CD8-positive, alpha-beta memory T cell (primary cell): ENCODE measurements around the gene ST6GALNAC3. TPM values are rescaled to one million over a fixed set of nuclear protein-coding genes. Genes with fewer than 3 reads are reported as not detected.

Source experiments
- CTCF ChIA-PET: fragments of 350-600 bp; sonication (Branson Sonifier 250); formaldehyde crosslinking; loops from one replicate; lab custom pipeline; 2021; ENCODE audit warnings: antibody characterized with exemption; lab: Charles Lee
- POLR2A ChIA-PET: fragments of 350-600 bp; sonication (Branson Sonifier 250); formaldehyde crosslinking; loops from one replicate; lab custom pipeline; 2021; ENCODE audit warnings: antibody characterized with exemption; lab: Charles Lee
- DNase-seq, 5 donors: peaks; one replicate each; pipeline versions ENCODE4 v3.0.0 to v3.0.0-alpha.2; 2020 to 2022; ENCODE audit warnings: mixed read lengths in 1 of 5
- H3K27ac ChIP-seq: one replicate; pipeline ENCODE4 v1.7.0; 2013; ENCODE audit warnings: low read depth, mild to moderate bottlenecking, low read length, moderate library complexity
- H3K27me3 ChIP-seq: 2 replicates; pipeline ENCODE4 v1.7.0; 2013; ENCODE audit warnings: low read length, mild to moderate bottlenecking; ENCODE audit not compliant: insufficient read depth, poor library complexity, severe bottlenecking
- H3K36me3 ChIP-seq: 2 replicates; pipeline ENCODE4 v1.7.0; 2013; ENCODE audit warnings: mild to moderate bottlenecking, low read length, moderate library complexity; ENCODE audit not compliant: insufficient read depth
- H3K4me1 ChIP-seq: 2 replicates; pipeline ENCODE4 v1.7.0; 2013; ENCODE audit warnings: mild to moderate bottlenecking, low read length, moderate library complexity; ENCODE audit not compliant: insufficient read depth
- H3K4me3 ChIP-seq: 2 replicates; pipeline ENCODE4 v1.7.0; 2013; ENCODE audit warnings: mild to moderate bottlenecking, low read length
- H3K9me3 ChIP-seq: 2 replicates; pipeline ENCODE4 v1.7.0; 2013; ENCODE audit warnings: mild to moderate bottlenecking, low read length
- H3K27ac Mint-ChIP-seq, 8 donors: one replicate each; pipeline ENCODE4 v1.8.0; 2020 to 2021; ENCODE audit warnings: mixed read lengths in 8 of 8, mild to moderate bottlenecking in 6 of 8, inconsistent platforms in 3 of 8, moderate library complexity in 3 of 8
- H3K27me3 Mint-ChIP-seq, 2 donors: one replicate each; pipeline ENCODE4 v1.8.0; 2020 to 2021; ENCODE audit warnings: mixed read lengths in 2 of 2, mild to moderate bottlenecking in 1 of 2, moderate library complexity in 1 of 2
- H3K36me3 Mint-ChIP-seq, 3 donors: one replicate each; pipeline ENCODE4 v1.8.0; 2020 to 2021; ENCODE audit warnings: mixed read lengths in 3 of 3, inconsistent platforms in 1 of 3, mild to moderate bottlenecking in 1 of 3
- H3K4me1 Mint-ChIP-seq, 3 donors: one replicate each; pipeline ENCODE4 v1.8.0; 2020 to 2021; ENCODE audit warnings: mixed read lengths in 3 of 3, inconsistent platforms in 1 of 3, mild to moderate bottlenecking in 1 of 3
- H3K4me3 Mint-ChIP-seq, 7 donors: one replicate each; pipeline ENCODE4 v1.8.0; 2020 to 2021; ENCODE audit warnings: mixed read lengths in 7 of 7, mild to moderate bottlenecking in 6 of 7, moderate library complexity in 4 of 7, inconsistent platforms in 2 of 7
- H3K9me3 Mint-ChIP-seq, 5 donors: one replicate each; pipeline ENCODE4 v1.8.0; 2020 to 2022; ENCODE audit warnings: mixed read lengths in 5 of 5, mild to moderate bottlenecking in 3 of 5, moderate library complexity in 2 of 5, inconsistent platforms in 1 of 5
- polyA plus RNA-seq: library from polyadenylated mRNA; unstranded; fragments of 300-500 nt; fragmentation: Illumina TruSeq; gene quantifications from one replicate; pipeline ENCODE4 v1.2.3, GENCODE V29; 2021
- total RNA-seq, 2 experiments: library from RNA; stranded (reverse); gene quantifications; one replicate each; pipeline ENCODE4 v1.2.3, GENCODE V29; 2021

The ST6GALNAC3 gene
- total and polyA plus RNA-seq, 3 experiments from 2014 or later, result 0.33 to 1.8 TPM; not detected in 1

- H3K4me1 Mint-ChIP-seq, result no peaks in the 10 kb centered on the region
Measured at GRCh38 chr1:76187436-76187835, 112.9 kb downstream of the ST6GALNAC3 start.

GRCh38 chr1:76189310-76189709 is 114.8 kb downstream of the ST6GALNAC3 start:
- no peak for DNase-seq
- H3K36me3 Mint-ChIP-seq, result no peaks in the 10 kb centered on the region

More at GRCh38 chr1:76187436-76187835, 112.9 kb downstream of the ST6GALNAC3 start:
- Mint-ChIP-seq H3K4me3 (no peak overlapping the region), H3K9me3 (no peaks in the 10 kb centered on the region), H3K27ac (no peak overlapping the region), H3K27me3 (peaks cover 0 to 13% of the 10 kb centered on the region in 2 donors), H3K36me3 (no peaks in the 10 kb centered on the region)
- DNase-seq, result no peak
- Histone ChIP-seq H3K4me3 (no peak overlapping the region), H3K27me3 (no peaks in the 10 kb centered on the region), H3K4me1 (no peaks in the 10 kb centered on the region), H3K9me3 (no peaks in the 10 kb centered on the region), H3K27ac (no peak overlapping the region), H3K36me3 (no peaks in the 10 kb centered on the region)
- ChIA-PET POLR2A (no interaction called here), CTCF (no interaction called here)

GRCh38 chr1:76190749-76191424 is 116.3 kb downstream of the ST6GALNAC3 start:
- ChIA-PET CTCF (no interaction called here), POLR2A (no interaction called here)
- Mint-ChIP-seq H3K4me3 (no peak overlapping the region), H3K27ac (no peak overlapping the region), H3K36me3 (no peaks in the 10 kb centered on the region), H3K4me1 (no peaks in the 10 kb centered on the region), H3K9me3 (peaks cover 0 to 1% (median 0%) of the 10 kb centered on the region in 5 donors), H3K27me3 (peaks cover 0 to 8% of the 10 kb centered on the region in 2 donors)
- Histone ChIP-seq H3K4me3 (no peak overlapping the region), H3K36me3 (no peaks in the 10 kb centered on the region), H3K27me3 (no peaks in the 10 kb centered on the region), H3K4me1 (no peaks in the 10 kb centered on the region), H3K9me3 (no peaks in the 10 kb centered on the region), H3K27ac (no peak overlapping the region)
- DNase-seq, result no peak

More at GRCh38 chr1:76189310-76189709, 114.8 kb downstream of the ST6GALNAC3 start:
- H3K9me3 ChIP-seq, result no peaks in the 10 kb centered on the region
- no peaks in the 10 kb centered on the region for H3K27me3 ChIP-seq
- Mint-ChIP-seq H3K27ac (no peak overlapping the region), H3K9me3 (no peaks in the 10 kb centered on the region), H3K27me3 (peaks cover 0 to 13% of the 10 kb centered on the region in 2 donors), H3K4me1 (no peaks in the 10 kb centered on the region), H3K4me3 (no peak overlapping the region)
- H3K4me3 ChIP-seq, result no peak overlapping the region
- POLR2A ChIA-PET, result no interaction called here
- H3K4me1 ChIP-seq, result no peaks in the 10 kb centered on the region
- CTCF ChIA-PET, result no interaction called here
- no peaks in the 10 kb centered on the region for H3K36me3 ChIP-seq
- H3K27ac ChIP-seq, result no peak overlapping the region

DNA sequence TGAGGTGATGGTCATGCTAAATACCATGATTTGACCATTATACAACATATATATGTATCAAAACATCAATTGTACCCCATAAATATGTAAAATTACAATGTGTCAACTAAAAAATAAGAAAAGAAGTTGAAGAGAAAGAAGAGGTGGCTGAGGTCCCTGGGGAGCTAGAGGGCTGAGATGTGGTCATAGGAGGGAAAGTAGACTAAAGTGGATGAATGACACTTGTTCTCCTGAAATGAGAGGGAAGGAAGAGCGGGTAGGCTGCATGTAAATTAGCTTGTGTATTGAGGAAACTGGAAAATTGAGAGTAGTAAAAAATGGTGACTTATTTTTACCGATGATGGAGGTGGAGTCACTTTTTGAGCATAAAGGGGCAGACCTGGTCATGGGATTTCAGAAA is 117.0 kb downstream of the ST6GALNAC3 start:
- H3K4me3 Mint-ChIP-seq, result no peak overlapping the region
- H3K4me1 Mint-ChIP-seq, result no peaks in the 10 kb centered on the region
- no peak overlapping the region for H3K4me3 ChIP-seq
- no peaks in the 10 kb centered on the region for H3K4me1 ChIP-seq
- peaks cover 0 to 1% (median 0%) of the 10 kb centered on the region in 5 donors for H3K9me3 Mint-ChIP-seq
- H3K36me3 ChIP-seq, result no peaks in the 10 kb centered on the region
- DNase-seq, result no peak
- H3K27ac Mint-ChIP-seq, result no peak overlapping the region
- H3K36me3 Mint-ChIP-seq, result no peaks in the 10 kb centered on the region
- ChIA-PET POLR2A (no interaction called here), CTCF (no interaction called here)
- H3K9me3 ChIP-seq, result no peaks in the 10 kb centered on the region
- H3K27me3 Mint-ChIP-seq, result peaks cover 0 to 8% of the 10 kb centered on the region in 2 donors
- no peaks in the 10 kb centered on the region for H3K27me3 ChIP-seq
- no peak overlapping the region for H3K27ac ChIP-seq

DNA sequence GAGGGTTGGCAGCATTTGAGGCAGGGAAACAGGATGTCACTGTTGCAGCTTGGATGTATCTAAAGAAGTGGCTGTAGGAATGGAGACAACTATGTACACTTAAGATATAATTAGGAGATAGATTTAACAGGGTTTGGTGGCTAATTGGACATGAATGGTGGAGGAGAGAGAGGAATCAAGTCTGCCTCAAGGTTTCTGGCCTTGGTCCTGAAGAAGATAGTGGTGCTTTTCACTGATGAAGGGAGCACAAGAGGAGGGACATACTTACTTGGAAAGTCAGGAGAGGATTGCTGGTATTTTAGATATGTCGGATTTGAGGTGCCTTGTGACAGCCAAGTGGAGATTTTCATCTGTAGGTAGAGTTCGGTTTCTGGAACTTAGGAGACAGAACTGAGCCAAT is 123.9 kb downstream of the ST6GALNAC3 start:
- POLR2A ChIA-PET, result no interaction called here
- Mint-ChIP-seq H3K9me3 (peaks cover 0 to 1% (median 0%) of the 10 kb centered on the region in 5 donors), H3K4me1 (no peaks in the 10 kb centered on the region), H3K27ac (no peak overlapping the region), H3K4me3 (no peak overlapping the region), H3K36me3 (no peaks in the 10 kb centered on the region), H3K27me3 (peaks cover 0 to 3% of the 10 kb centered on the region in 2 donors)
- DNase-seq, result no peak
- Histone ChIP-seq H3K27me3 (no peaks in the 10 kb centered on the region), H3K27ac (no peak overlapping the region), H3K36me3 (no peaks in the 10 kb centered on the region), H3K4me3 (no peak overlapping the region), H3K4me1 (no peaks in the 10 kb centered on the region), H3K9me3 (no peaks in the 10 kb centered on the region)
- CTCF ChIA-PET, result no interaction called here

DNA sequence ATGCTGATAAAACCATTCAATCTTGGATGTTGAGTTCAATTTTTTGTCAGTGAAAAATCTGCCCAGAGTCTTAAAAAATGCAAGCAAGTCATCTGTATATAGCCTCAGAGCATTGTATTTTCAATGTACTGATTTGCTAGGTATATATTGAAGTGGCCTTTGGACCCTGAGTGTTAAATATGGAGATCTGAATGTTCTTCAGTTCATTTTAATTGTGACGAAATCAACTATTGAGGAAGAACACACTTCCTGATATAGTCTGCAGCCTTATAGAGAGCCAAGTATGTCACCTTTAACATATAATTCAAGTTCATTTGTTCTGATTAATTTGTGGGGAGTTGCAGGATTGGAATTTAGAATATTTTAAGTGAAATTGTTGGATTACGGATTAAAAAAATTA is 128.1 kb downstream of the ST6GALNAC3 start:
- Histone ChIP-seq H3K27ac (no peak overlapping the region), H3K36me3 (no peaks in the 10 kb centered on the region), H3K4me3 (no peak overlapping the region), H3K9me3 (no peaks in the 10 kb centered on the region), H3K27me3 (no peaks in the 10 kb centered on the region), H3K4me1 (no peaks in the 10 kb centered on the region)
- CTCF ChIA-PET, result interaction anchor here (1.1 kb wide), 1 partner anchor 47 kb away, joined by 3 read pairs; no protein-coding TSS in a partner anchor
- H3K27ac Mint-ChIP-seq, result no peak overlapping the region
- no peak for DNase-seq
- no peaks in the 10 kb centered on the region for H3K36me3 Mint-ChIP-seq
- no peaks in the 10 kb centered on the region for H3K9me3 Mint-ChIP-seq
- POLR2A ChIA-PET, result no interaction called here
- H3K27me3 Mint-ChIP-seq, result peaks cover 0 to 3% of the 10 kb centered on the region in 2 donors
- H3K4me1 Mint-ChIP-seq, result no peaks in the 10 kb centered on the region
- H3K4me3 Mint-ChIP-seq, result no peak overlapping the region

GRCh38 chr1:76203127-76203526 is 128.6 kb downstream of the ST6GALNAC3 start:
- no peaks in the 10 kb centered on the region for H3K27me3 ChIP-seq
- Mint-ChIP-seq H3K27ac (no peak overlapping the region), H3K9me3 (no peaks in the 10 kb centered on the region), H3K4me1 (no peaks in the 10 kb centered on the region), H3K27me3 (peaks cover 0 to 3% of the 10 kb centered on the region in 2 donors), H3K4me3 (no peak overlapping the region), H3K36me3 (no peaks in the 10 kb centered on the region)
- H3K4me1 ChIP-seq, result no peaks in the 10 kb centered on the region
- DNase-seq, result no peak
- H3K9me3 ChIP-seq, result no peaks in the 10 kb centered on the region
- ChIA-PET POLR2A (no interaction called here), CTCF (interaction anchor here (1.1 kb wide), 1 partner anchor 48 kb away, joined by 3 read pairs; no protein-coding TSS in a partner anchor)
- no peak overlapping the region for H3K27ac ChIP-seq
- no peak overlapping the region for H3K4me3 ChIP-seq
- H3K36me3 ChIP-seq, result no peaks in the 10 kb centered on the region

DNA sequence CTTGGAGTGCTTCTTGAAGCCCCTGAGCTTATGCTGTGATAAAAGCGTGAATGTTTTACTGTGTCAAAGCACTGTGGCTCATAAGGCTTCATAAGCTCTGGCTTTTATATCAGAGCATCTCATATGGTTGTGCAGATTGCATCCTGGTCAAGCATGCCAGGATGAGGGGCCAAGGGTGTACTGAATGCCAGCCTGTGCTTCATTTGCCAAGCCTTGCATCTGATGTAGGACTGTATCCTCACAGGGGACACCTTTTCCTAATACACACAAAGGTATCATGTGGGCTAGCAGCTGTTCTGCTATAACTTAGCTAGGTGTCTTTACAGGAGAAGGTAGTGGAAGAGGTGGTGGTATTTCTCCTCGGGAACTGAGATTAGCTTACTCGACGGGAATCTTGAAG is 134.7 kb downstream of the ST6GALNAC3 start:
- H3K36me3 ChIP-seq, result no peaks in the 10 kb centered on the region
- no peak overlapping the region for H3K27ac ChIP-seq
- DNase-seq, result no peak
- no peak overlapping the region for H3K27ac Mint-ChIP-seq
- no peaks in the 10 kb centered on the region for H3K4me1 ChIP-seq
- H3K36me3 Mint-ChIP-seq, result no peaks in the 10 kb centered on the region
- no peaks in the 10 kb centered on the region for H3K4me1 Mint-ChIP-seq
- H3K4me3 ChIP-seq, result no peak overlapping the region
- POLR2A ChIA-PET, result no interaction called here
- CTCF ChIA-PET, result no interaction called here
- H3K27me3 Mint-ChIP-seq, result peaks cover 0 to 5% of the 10 kb centered on the region in 2 donors
- H3K9me3 Mint-ChIP-seq, result peaks cover 0 to 3% (median 0%) of the 10 kb centered on the region in 5 donors
- H3K4me3 Mint-ChIP-seq, result no peak overlapping the region
- no peaks in the 10 kb centered on the region for H3K27me3 ChIP-seq
- no peaks in the 10 kb centered on the region for H3K9me3 ChIP-seq
